T-helper 17 cell (primary cell): Measurements from ENCODE around the gene CCL5. TPM values are rescaled to one million over a fixed set of nuclear protein-coding genes. Genes with fewer than 3 reads are reported as not detected.

Experiments
- ATAC-seq: fragments of 150-1000 bp; cut with Tn5 transposase; 2 replicates; pipeline ENCODE4 v1.10.0; 2021; ENCODE audit warnings: mild to moderate bottlenecking, moderate library complexity
- DNase-seq, 3 donors: peaks; one replicate each; pipeline versions ENCODE4 v3.0.0 to v3.0.0-alpha.2; 2020 to 2021
- H3K9me3 ChIP-seq: one replicate; pipeline ENCODE4 v1.7.0; 2013; ENCODE audit warnings: low read length, mild to moderate bottlenecking; ENCODE audit not compliant: control insufficient read depth, poor library complexity, severe bottlenecking
- H3K27ac Mint-ChIP-seq: one replicate; pipeline ENCODE4 v1.8.0; 2022; ENCODE audit warnings: mild to moderate bottlenecking, moderate library complexity, mixed read lengths
- H3K27me3 Mint-ChIP-seq: one replicate; pipeline ENCODE4 v1.8.0; 2022; ENCODE audit warnings: mixed read lengths
- H3K36me3 Mint-ChIP-seq: one replicate; pipeline ENCODE4 v1.8.0; 2022; ENCODE audit warnings: low read depth, mixed read lengths
- H3K4me1 Mint-ChIP-seq: one replicate; pipeline ENCODE4 v1.8.0; 2022; ENCODE audit warnings: mild to moderate bottlenecking, mixed read lengths
- H3K4me3 Mint-ChIP-seq: one replicate; pipeline ENCODE4 v1.8.0; 2022; ENCODE audit warnings: mild to moderate bottlenecking, moderate library complexity, mixed read lengths
- total RNA-seq, 4 donors: library from RNA in 2 of 4; stranded (reverse) in 2 of 4; gene quantifications; one replicate each; pipeline ENCODE4 v1.2.3 and lab custom pipeline; 2022 to 2026

The CCL5 gene
- total RNA-seq, 2 donors from 2014 or later, result 15.6 to 202 TPM

DNA sequence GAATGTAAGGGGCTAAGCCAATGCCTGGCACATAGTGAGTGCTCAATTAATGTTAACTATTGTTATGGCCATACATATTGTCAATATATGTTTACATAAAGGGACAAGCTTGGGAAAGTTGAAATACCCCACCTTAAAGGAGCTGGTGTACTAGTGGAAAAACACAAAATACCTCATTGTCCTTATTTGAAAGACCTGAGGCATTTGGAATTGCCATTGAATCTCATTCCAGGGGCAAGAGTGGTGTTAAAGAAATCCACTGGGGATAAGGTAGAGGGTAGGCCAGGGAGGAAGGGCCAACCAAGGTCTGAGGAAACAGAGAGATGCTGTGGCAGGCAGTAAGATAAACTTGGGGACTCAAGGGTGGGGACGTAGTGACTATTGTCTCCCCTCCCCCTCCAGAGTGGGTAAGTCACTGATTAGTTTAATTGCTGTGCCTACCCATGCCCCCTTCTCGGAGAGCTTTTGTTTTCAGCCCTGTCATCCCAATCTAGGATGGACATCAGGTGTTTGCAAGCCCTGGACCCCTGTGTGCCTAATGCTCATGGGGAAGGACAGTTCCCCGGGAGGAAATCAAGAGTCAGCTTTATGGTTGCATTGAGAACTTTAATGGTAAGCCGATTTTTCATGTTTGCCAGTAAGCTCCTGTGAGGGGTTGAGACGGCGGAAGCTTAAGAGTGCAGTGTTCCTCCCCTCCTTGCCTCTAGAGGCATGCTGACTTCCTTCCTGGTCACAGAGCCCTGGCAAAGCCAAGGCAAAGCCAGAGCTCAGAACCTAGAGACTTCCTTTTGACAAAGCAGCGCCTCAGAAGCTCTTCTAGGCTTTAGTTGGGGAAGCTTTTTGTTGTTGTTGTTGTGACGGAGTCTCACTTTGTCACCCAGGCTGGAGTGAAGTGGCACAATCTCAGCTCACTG lies 9.0 kb downstream of the CCL5 start:
- H3K4me1 Mint-ChIP-seq, result peaks cover 11% of the 10 kb centered on the region

DNA sequence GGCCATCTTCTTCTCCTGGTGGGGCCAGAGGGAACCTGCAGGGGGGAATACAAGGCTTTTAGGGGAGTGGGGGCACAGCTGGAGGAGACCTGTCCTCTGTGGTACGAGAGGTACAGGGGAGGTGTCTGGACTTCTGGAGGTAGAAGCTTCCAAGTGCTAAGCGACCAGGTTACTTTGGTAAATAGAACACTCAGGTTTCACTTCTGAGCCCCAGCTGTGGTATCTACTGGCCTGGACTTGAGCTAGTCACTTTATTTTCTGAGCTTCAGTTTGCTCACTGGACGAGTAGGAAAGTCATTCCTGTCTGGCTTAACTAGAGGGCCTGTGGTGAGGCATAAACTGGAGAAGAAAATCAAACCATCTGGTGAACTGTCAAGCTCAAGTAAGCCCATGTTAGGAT lies 11.4 kb downstream of the CCL5 start, which contains the start of gene HEATR9:
Gene HEATR9 (minus strand): TSS at position 155 of the 400 bp plus-strand sequence. CDS start 149 bp downstream, at position 6.
- no peaks in the 10 kb centered on the region for H3K36me3 Mint-ChIP-seq
- no peaks in the 10 kb centered on the region for H3K27me3 Mint-ChIP-seq
- H3K4me1 Mint-ChIP-seq, result peaks cover 15% of the 10 kb centered on the region
- DNase-seq (no peak), ATAC-seq (no peak)
- H3K4me3 Mint-ChIP-seq, result no peak within 1 kb of the TSS
- H3K9me3 ChIP-seq, result no peaks in the 10 kb centered on the region
- H3K27ac Mint-ChIP-seq, result no peak within 1 kb of the TSS

More for the DNA sequence above, 9.0 kb downstream of the CCL5 start:
- H3K9me3 ChIP-seq, result no peaks in the 10 kb centered on the region
- H3K27me3 Mint-ChIP-seq, result no peaks in the 10 kb centered on the region
- no peaks in the 10 kb centered on the region for H3K36me3 Mint-ChIP-seq
- DNase-seq (no peak), ATAC-seq (peak; percentile 69)
- peak overlapping the region; percentile 76 for H3K27ac Mint-ChIP-seq
- no peak overlapping the region for H3K4me3 Mint-ChIP-seq

DNA sequence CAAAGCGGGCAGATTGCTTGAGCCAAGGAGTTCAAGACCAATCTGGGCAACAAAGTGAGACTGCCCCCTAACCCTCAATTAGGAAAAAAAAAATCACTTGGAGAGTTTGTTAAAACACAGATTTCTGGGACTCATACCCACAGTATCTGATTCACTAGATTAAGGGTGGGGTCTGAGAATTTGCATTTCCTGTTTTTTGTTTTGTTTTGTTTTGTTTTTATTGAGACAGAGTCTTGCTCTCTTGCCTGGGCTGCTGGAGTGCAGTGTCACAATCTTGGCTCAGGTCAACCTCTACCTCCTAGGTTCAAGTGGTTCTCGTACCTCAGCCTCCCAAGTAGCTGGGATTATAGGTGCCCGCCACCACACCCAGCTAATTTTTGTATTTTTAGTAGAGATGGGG lies 12.6 kb downstream of the CCL5 start:
- H3K36me3 Mint-ChIP-seq, result no peaks in the 10 kb centered on the region
- H3K4me3 Mint-ChIP-seq, result no peak overlapping the region
- DNase-seq, result no peak
- H3K27ac Mint-ChIP-seq, result no peak overlapping the region
- H3K9me3 ChIP-seq, result no peaks in the 10 kb centered on the region
- no peak for ATAC-seq
- no peaks in the 10 kb centered on the region for H3K27me3 Mint-ChIP-seq
- peaks cover 15% of the 10 kb centered on the region for H3K4me1 Mint-ChIP-seq

DNA sequence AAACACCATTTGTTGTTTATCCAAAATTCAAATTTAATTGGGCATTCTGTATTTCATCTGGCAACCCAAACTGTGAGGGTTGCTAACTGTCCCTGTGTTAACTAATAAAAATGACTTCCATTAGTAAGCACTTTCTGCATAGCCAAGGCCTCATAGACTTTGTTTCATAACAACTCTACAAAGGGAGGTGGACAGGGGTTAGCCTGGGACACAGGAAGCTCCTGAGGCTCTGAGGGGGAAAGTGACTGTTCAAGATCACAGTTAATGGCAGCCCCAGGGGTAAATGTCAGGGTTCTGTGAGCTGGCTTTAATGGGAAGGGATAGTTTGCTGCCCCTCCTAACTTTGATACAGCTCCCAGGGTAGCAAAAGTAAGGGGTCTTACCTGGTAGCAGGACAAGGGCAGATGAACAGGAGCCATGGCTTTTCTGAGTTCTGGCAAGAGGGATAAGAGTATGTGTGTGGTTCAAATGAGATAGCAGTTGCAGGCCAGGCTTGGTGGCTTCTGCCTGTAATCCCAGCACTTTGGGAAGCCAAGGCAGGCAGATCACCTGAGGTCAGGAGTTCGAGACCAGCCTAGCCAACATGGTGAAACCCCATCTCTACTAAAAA lies 13.7 kb downstream of the CCL5 start:
- ATAC-seq (no peak), DNase-seq (no peak)
- Mint-ChIP-seq H3K4me3 (no peak overlapping the region), H3K27me3 (no peaks in the 10 kb centered on the region), H3K27ac (peak overlapping the region; percentile 74), H3K4me1 (peaks cover 13% of the 10 kb centered on the region), H3K36me3 (peaks cover 2% of the 10 kb centered on the region)
- no peaks in the 10 kb centered on the region for H3K9me3 ChIP-seq

DNA sequence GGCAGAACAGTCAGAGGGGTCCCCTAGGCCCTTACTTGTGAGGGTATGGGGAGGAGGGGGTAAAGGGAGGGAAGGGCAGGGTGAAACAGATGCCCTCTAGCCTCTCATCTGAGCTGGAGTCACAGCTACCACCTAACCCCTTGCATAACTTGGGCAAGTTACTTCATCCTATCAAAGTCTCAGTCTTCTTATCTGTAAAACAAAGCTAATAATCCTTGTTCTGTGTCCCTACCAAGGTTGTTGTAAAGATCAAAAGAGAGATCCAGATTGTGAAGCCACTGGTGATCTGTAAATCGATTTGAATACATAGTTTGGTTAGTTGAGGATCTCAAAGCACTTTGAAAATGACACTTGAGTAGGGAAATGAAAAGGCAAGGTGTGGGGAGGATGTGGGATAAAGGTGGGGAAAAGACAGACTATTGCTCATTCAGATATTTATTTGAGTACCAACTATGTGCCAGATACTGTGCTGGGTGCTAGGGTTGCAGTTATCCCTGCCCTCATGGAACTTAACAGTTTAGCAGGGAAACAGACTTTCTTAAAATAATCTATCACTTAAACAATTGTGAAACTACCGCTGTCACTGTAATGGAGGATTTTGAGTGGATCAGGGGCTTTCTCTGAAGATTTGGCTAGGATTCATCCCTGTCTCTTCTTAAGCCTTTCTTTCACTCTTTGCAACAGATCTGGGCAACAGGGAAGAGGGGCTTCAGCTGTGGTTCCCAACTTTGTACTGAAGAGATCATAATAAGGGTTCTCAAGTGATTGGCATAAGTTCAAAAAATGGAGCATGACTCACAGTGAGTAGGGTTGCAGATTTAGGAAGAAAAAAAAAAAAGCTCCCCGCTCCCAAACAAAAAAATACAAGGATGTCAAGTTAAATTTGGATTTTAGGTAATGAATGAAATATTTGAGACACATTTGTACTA lies 14.5 kb downstream of the CCL5 start:
- Mint-ChIP-seq H3K4me1 (peaks cover 13% of the 10 kb centered on the region), H3K27me3 (no peaks in the 10 kb centered on the region), H3K27ac (peak overlapping the region; percentile 74), H3K4me3 (no peak overlapping the region), H3K36me3 (peaks cover 3% of the 10 kb centered on the region)
- no peaks in the 10 kb centered on the region for H3K9me3 ChIP-seq
- no peak for ATAC-seq
- no peak for DNase-seq

DNA sequence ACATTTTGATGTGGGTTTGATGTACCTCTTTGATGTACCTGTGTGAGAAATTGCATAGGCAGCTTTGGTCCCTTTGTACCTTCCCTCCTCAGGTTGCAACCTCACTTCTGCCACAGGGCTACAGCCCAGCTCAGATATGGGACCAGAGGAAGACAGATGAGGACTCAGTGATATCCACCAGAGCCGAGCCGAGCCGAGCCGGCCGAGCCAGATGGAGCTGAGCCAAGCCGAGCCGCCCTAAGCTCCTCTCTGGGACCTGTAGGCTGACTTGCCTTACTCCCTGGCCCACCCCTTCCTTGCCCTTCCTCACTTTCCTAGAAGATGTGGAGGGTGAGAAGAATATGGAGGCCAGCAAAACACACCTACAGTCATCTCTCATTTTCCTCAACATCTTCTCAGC lies 15.3 kb downstream of the CCL5 start:
- H3K9me3 ChIP-seq, result no peaks in the 10 kb centered on the region
- Mint-ChIP-seq H3K27me3 (no peaks in the 10 kb centered on the region), H3K27ac (peak overlapping the region; percentile 14), H3K4me3 (no peak overlapping the region), H3K36me3 (peaks cover 3% of the 10 kb centered on the region), H3K4me1 (peaks cover 11% of the 10 kb centered on the region)
- ATAC-seq (no peak), DNase-seq (no peak)

DNA sequence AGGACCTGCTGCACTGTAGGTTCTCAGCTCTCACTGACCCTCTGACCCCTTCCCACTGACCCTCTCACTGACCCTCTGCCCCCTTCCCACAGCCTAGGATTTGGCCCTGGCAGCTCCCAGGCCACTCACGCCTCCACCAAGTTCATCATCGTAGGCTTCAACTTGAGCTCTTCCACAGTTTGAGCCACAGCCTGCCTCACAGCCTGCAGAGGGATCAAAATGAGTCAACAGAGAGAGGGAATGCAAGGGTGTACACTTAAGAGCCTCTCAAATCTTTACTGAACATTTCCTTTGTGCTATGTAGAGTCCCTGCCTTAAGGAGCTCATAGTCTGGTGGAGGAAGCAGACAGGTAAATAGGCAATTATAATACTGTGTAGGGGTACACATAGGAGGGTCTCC lies 23.6 kb downstream of the CCL5 start:
- Mint-ChIP-seq H3K27ac (peak overlapping the region; percentile 61), H3K27me3 (no peaks in the 10 kb centered on the region), H3K4me3 (no peak overlapping the region), H3K36me3 (peaks cover 16% of the 10 kb centered on the region), H3K4me1 (peaks cover 26% of the 10 kb centered on the region)
- no peaks in the 10 kb centered on the region for H3K9me3 ChIP-seq
- no peak for ATAC-seq
- DNase-seq, result no peak

DNA sequence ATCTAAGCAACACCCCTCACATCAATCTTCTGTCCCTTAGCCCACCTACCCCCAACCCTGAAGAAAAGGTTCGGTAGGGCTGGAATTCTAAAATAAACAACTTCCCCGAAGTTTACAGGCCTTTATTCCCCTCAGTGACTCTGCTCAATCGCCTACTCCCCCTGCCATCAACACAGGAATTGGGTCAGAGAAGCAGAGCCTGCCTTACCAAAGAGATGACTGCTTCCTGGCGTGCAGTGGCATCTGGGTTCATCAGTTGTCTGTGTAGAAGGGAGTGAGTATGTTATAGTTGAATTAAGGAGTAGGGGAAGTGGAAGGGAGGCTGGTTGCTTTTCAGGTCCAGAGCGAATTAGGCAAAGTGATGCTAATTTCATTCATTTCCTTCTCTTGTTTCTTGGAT lies 24.2 kb downstream of the CCL5 start:
- DNase-seq (no peak), ATAC-seq (no peak)
- peaks cover 31% of the 10 kb centered on the region for H3K4me1 Mint-ChIP-seq
- peaks cover 19% of the 10 kb centered on the region for H3K36me3 Mint-ChIP-seq
- H3K27ac Mint-ChIP-seq, result no peak overlapping the region
- no peaks in the 10 kb centered on the region for H3K27me3 Mint-ChIP-seq
- no peak overlapping the region for H3K4me3 Mint-ChIP-seq
- H3K9me3 ChIP-seq, result no peaks in the 10 kb centered on the region

DNA sequence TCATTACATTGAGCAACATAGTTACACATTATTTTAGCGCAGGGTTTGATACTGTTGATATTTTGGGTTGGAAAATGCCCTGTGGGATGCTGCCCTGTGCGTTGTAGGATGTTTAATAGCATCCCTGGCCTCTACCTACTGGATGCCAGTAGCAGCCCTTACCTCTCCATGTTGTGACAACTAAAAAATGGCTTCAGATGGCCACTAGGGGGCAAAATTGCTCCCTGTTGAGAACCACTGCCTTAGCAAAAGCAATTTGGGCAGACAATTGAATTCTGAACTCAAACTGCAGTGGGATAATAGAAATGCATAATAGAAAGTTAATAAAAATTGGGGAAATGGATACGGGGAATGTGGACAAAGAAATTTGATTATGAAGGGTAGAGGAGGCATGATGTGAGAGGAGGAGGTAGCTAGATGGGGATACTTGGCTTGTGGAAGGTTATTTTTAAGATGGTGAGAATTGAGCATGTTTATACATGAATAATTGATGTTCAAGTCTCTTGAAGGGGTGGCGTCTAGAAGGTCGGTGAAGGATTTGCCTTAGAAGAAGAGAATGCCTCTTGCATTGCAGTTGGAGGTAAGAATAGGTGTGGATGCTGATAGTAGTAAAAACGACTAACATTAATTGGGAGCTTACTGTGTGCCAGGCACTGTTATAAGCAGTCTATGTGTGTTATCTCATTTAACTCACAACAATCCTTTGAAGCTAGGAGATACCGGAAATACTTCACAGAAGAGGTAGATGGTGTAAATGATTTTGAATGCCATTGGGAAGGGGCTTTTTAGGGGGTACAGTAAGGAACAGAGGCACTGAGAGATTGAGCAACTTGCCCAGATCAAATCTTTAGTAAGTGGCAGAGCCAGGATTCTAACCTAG lies 30.5 kb downstream of the CCL5 start:
- H3K4me3 Mint-ChIP-seq, result peak overlapping the region; percentile 42

DNA sequence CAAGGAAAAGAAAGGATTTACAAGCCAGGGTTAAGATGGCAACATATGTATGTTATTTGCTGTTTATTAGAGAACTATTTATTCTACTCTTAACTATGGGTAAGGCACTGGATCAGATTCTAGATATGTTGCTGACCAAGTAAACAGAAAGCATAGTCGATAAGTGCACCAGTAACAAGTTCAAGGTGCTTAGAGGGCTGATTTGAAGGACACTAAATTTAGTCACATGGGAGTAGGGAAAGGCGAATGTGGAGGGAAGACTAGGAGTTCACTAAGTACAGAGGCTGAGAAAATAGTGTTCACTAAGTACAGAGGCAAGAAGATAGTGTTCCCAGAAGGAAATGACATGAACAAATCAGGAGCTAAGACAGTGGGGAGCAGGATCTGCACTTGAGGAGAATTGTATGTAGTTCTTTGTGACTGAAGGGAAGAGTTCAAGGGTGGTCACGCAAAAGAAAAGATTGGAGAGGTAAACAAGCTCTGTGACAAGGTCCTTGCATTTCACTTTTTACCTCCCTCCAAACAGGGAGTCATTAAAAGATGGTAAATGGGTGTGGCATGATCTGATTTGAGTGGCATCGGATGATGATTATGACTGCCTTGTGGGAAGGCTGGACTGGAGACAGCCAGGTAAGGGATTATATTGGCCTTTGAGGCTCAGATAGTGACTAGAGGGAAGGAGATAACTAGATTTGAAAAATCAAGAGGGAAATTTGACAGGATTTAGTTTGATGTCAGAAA lies 32.4 kb downstream of the CCL5 start:
- no peak overlapping the region for H3K4me3 Mint-ChIP-seq
- H3K36me3 Mint-ChIP-seq, result peaks cover 33% of the 10 kb centered on the region
- ATAC-seq, result no peak
- H3K27me3 Mint-ChIP-seq, result no peaks in the 10 kb centered on the region
- no peaks in the 10 kb centered on the region for H3K9me3 ChIP-seq
- peaks cover 26% of the 10 kb centered on the region for H3K4me1 Mint-ChIP-seq
- no peak for DNase-seq
- peak overlapping the region; percentile 59 for H3K27ac Mint-ChIP-seq

More for the DNA sequence above, 30.5 kb downstream of the CCL5 start:
- Mint-ChIP-seq H3K27me3 (no peaks in the 10 kb centered on the region), H3K27ac (no peak overlapping the region), H3K4me1 (peaks cover 28% of the 10 kb centered on the region), H3K36me3 (peaks cover 23% of the 10 kb centered on the region)
- DNase-seq, result peak in 1 of 3 donors; percentile 20
- peak; percentile 57 for ATAC-seq
- no peaks in the 10 kb centered on the region for H3K9me3 ChIP-seq

DNA sequence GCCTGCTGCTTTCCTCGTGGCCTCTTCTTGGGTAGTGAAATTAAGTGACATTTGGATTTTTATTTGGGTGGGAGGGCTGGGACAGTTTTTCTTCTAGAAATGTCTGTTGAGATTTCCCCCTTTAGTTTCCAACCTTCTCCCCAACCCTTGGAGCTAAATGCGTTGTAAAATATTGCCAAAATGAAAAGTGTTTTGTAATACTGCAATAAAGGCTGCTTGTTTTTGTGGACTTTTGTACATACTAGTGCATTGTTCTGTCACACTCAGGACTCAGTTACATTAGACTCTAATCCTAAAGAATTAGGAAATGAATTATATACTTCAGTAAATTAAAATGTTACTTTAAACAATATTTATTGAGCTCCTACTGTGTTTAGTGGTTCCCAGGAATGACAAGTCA lies 33.2 kb downstream of the CCL5 start:
- Mint-ChIP-seq H3K36me3 (peaks cover 33% of the 10 kb centered on the region), H3K4me1 (peaks cover 26% of the 10 kb centered on the region), H3K4me3 (no peak overlapping the region), H3K27ac (peak overlapping the region; percentile 59), H3K27me3 (no peaks in the 10 kb centered on the region)
- ATAC-seq, result no peak
- DNase-seq, result no peak
- H3K9me3 ChIP-seq, result no peaks in the 10 kb centered on the region
